Heart right ventricle (tissue), 16 donors: ENCODE measurements around the gene SLC17A8. TPM values are rescaled to one million over a fixed set of nuclear protein-coding genes. Genes with fewer than 3 reads are reported as not detected.

Experiments
- ATAC-seq, 8 donors: fragments of 200-7000 bp; cut with Tn5 transposase; one replicate each; pipeline ENCODE4 v1.9.1; 2020; ENCODE audit warnings: mild to moderate bottlenecking in 8 of 8, moderate library complexity in 8 of 8, moderate number of reproducible peaks in 1 of 8
- DNase-seq, 2 donors: peaks; one replicate each; pipeline ENCODE4 v3.0.0-alpha.2; 2020
- H3K27ac ChIP-seq, 10 donors: fragments of 200-600 bp; sonication (generic) in 2 of 10; one replicate each; pipeline versions ENCODE4 v1.5.0 to v1.8.0; 2020 to 2022; ENCODE audit warnings: mild to moderate bottlenecking in 3 of 10
- H3K27me3 ChIP-seq, 7 donors: fragments of 200-600 bp; one replicate each; pipeline ENCODE4 v1.8.0; 2021 to 2022; ENCODE audit warnings: mild to moderate bottlenecking in 2 of 7
- H3K36me3 ChIP-seq, 9 donors: fragments of 200-600 bp; sonication (generic) in 1 of 9; one replicate each; pipeline versions ENCODE4 v1.5.0 to v1.8.0; 2020 to 2022; ENCODE audit warnings: mild to moderate bottlenecking in 2 of 9
- H3K4me1 ChIP-seq, 9 donors: fragments of 200-600 bp; sonication (generic) in 1 of 9; one replicate each; pipeline versions ENCODE4 v1.5.0 to v1.8.0; 2020 to 2022; ENCODE audit warnings: mild to moderate bottlenecking in 4 of 9
- H3K4me3 ChIP-seq, 10 donors: fragments of 200-600 bp; sonication (generic) in 2 of 10; one replicate each; pipeline versions ENCODE4 v1.5.0 to v1.8.0; 2020 to 2022; ENCODE audit warnings: mild to moderate bottlenecking in 7 of 10, moderate library complexity in 2 of 10
- H3K9me3 ChIP-seq, 11 donors: fragments of 200-600 bp in 10 of 11; sonication (generic) in 2 of 11; one replicate each; pipeline versions ENCODE4 v1.5.0 to v1.8.0; 2013 to 2022; ENCODE audit warnings: mild to moderate bottlenecking in 2 of 11, control low read depth in 1 of 11, moderate library complexity in 1 of 11
- CTCF ChIP-seq, 9 donors: fragments of 200-600 bp; sonication (generic) in 2 of 9; IDR thresholded peaks; one replicate each; pipeline versions ENCODE4 v1.5.0 to v1.8.0; 2021 to 2022; ENCODE audit warnings: antibody characterized with exemption in 9 of 9, mild to moderate bottlenecking in 5 of 9, moderate library complexity in 1 of 9
- WGBS, 2 donors: extraction: QIAGEN DNeasy Blood & Tissue Kit; methylation state at CpG; one replicate each; pipeline ENCODE4 v1.1.7; 2013; ENCODE audit warnings: inconsistent platforms in 1 of 2; 5-methylcytosine and 5-hydroxymethylcytosine counted together
- intact Hi-C, 10 donors: fragments of 100-400 bp; cut with DNase I; formaldehyde crosslinking; loops; one replicate each; pipeline versions ENCODE4 v1.11.1 to v1.14.2; 2022
- polyA plus RNA-seq, 2 donors: library from polyadenylated mRNA; stranded (reverse); fragments of 200-250 nt; gene quantifications; one replicate each; pipeline ENCODE4 v1.2.3, GENCODE V29; 2013
- total RNA-seq, 10 donors: library from RNA; stranded (reverse); fragmentation: NEBNext Ultra II Directional in 3 of 10; extraction: Animal tissue kit (Norgen Biotek cat#: 25700) in 3 of 10; gene quantifications; one replicate each; pipeline versions ENCODE4 v1.2.1 to v1.2.4, GENCODE V29; 2021 to 2023
- donor health status: Arrhythmogenic right ventricular cardiomyopathy.
- donor health status: ischemic (EF 13 %, LVEDD 7.1; RV severe dilation, severe dysfunction).
- donor health status: healthy with polysubstance abuse.
- donor health status: DM: no; HTN: yes; CAD: no.
- donor health status: DM: no; HTN: no; CAD: no.
- donor health status: ischemic (EF 25% LVEDD 6.9; RV normal size, moderate dysfunction).
- donor health status: ischemic (EF 25% LVEDD 5.7; RV mildly dilated, moderate dysfunction).
- donor health status: healthy.
- donor health status: DM: yes; HTN: yes; CAD: no.
- donor health status: Ischemic cardiomyopathy.
- donor health status: ischemic (EF 35%, LVEDD 5.7; RV mildly dilated, moderate dysfunction).
- donor health status: nonischemic (EF 11% LVEDD 7.7; RV severe dilation, severe dysfunction).
- donor health status: DM: yes; HTN: yes; CAD: no.
- donor health status: PGD.
- donor health status: ischemic (EF 29% LVEDD 5.4; RV normal size, mild dysfunction).
- donor health status: nonischemic (EF 23%, LVEDD 6.1; RV moderate dilation, normal function).

SLC17A8 gene
- total and polyA plus RNA-seq, 12 donors: 0.08 to 0.17 TPM; not detected in 10

- Histone ChIP-seq H3K4me3 (no peak overlapping the region), H3K9me3 (peaks cover 0 to 5% (median 0%) of the 10 kb centered on the region in 11 donors), H3K36me3 (no peaks in the 10 kb centered on the region), H3K27ac (no peak overlapping the region), H3K4me1 (peaks cover 0 to 22% (median 7%) of the 10 kb centered on the region in 9 donors), H3K27me3 (peaks cover 0 to 6% (median 0%) of the 10 kb centered on the region in 7 donors)
- TF ChIP-seq CTCF (IDR thresholded peaks at IDR 0.05): no peak
- intact Hi-C loops: no loop called here
- no peak for DNase-seq
- ATAC-seq: no peak
- WGBS, 2 donors: 98 to 100% methylated on average over 1 of the region's 1 CpG
Observed at GRCh38 chr12:100368066-100368465, 11.2 kb downstream of the SLC17A8 start.

- TF ChIP-seq CTCF (IDR thresholded peaks at IDR 0.05): no peak
- no peak for DNase-seq
- Histone ChIP-seq H3K27ac (no peak overlapping the region), H3K9me3 (peaks cover 0 to 5% (median 0%) of the 10 kb centered on the region in 11 donors), H3K27me3 (peaks cover 0 to 8% (median 0%) of the 10 kb centered on the region in 7 donors), H3K4me1 (peaks cover 0 to 15% (median 4%) of the 10 kb centered on the region in 9 donors), H3K4me3 (no peak overlapping the region), H3K36me3 (no peaks in the 10 kb centered on the region)
- ATAC-seq: no peak
- WGBS, 2 donors: 82 to 85% methylated on average over 6 of the region's 6 CpGs
- intact Hi-C loops: loop anchor here in 1 of 10 donors (10.0 kb wide), 1 partner anchor 174 kb away; no protein-coding TSS in a partner anchor
Observed at GRCh38 chr12:100371146-100371545, 14.3 kb downstream of the SLC17A8 start.

DNA sequence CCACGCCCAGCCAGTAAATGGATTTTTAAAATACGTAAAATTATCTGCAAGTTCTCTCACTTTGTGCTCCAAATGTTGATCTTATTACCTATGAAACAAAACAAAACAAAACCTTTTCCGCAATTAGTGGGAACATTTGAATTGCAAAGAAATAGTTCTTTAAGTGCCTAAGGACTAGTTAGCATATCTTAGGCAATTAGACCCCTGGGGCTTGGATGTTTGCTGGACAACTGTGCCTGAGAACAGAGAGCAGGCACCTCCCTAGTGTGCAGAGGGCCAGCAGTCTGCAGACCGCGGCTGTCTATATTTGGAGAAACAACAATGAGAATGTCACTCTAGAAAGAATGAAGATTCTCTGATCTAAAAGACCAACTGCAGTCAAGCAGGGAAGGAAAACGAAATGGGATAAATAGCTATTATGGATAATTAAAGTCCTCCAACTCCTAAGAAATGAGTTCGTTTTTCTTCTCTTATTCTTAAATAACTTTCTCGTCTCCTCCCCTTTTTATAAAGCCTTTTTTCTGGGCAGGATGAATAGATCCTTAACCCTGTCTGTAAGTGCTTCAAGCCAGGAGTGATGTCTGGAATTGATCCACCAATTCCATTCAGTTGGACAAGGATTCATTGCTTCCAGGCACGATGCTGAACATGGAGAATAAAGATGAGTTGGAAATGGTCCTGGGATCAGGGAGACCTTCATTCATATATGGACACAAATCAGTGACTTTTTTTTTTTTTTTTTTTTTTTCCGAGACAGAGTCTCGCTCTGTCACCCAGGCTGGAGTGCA is 16.2 kb downstream of the SLC17A8 start:
- peaks cover 0 to 8% (median 0%) of the 10 kb centered on the region in 7 donors for H3K27me3 ChIP-seq
- no peak overlapping the region for H3K27ac ChIP-seq
- H3K4me3 ChIP-seq: no peak overlapping the region
- peaks cover 0 to 5% (median 0%) of the 10 kb centered on the region in 11 donors for H3K9me3 ChIP-seq
- no peaks in the 10 kb centered on the region for H3K36me3 ChIP-seq
- DNase-seq: no peak
- WGBS, 2 donors: 42 to 55% methylated on average over 9 to 11 of the region's 11 CpGs
- peaks cover 0 to 14% (median 4%) of the 10 kb centered on the region in 9 donors for H3K4me1 ChIP-seq
- intact Hi-C loops: loop anchor here in 1 of 10 donors (10.0 kb wide), 1 partner anchor 172 kb away; no protein-coding TSS in a partner anchor
- no peak for TF ChIP-seq CTCF (IDR thresholded peaks at IDR 0.05)
- ATAC-seq: no peak

GRCh38 chr12:100375038-100375735 is 18.3 kb downstream of the SLC17A8 start:
- peak in 3 of 9 donors; percentile 8 to 22 (median 10) for TF ChIP-seq CTCF (IDR thresholded peaks at IDR 0.05)
- no peaks in the 10 kb centered on the region for H3K9me3 ChIP-seq
- peaks cover 0 to 14% (median 4%) of the 10 kb centered on the region in 9 donors for H3K4me1 ChIP-seq
- peaks cover 0 to 8% (median 0%) of the 10 kb centered on the region in 7 donors for H3K27me3 ChIP-seq
- peak overlapping the region in 2 of 10 donors; percentile 5 to 33 for H3K4me3 ChIP-seq
- H3K27ac ChIP-seq: no peak overlapping the region
- H3K36me3 ChIP-seq: no peaks in the 10 kb centered on the region
- DNase-seq (peak; percentile 71 to 74), ATAC-seq (peak; percentile 78 to 97 (median 94))
- 50 to 51% methylated on average over 12 of the region's 12 CpGs for WGBS, 2 donors
- intact Hi-C loops: loop anchor here in 1 of 10 donors (10.0 kb wide), 1 partner anchor 170 kb away; no protein-coding TSS in a partner anchor
